Endothelial cell (in vitro differentiated cells): ENCODE results near the gene RABGGTB. TPM values are rescaled to one million over a fixed set of nuclear protein-coding genes. Genes with fewer than 3 reads are reported as not detected.

ENCODE experiments used
- DNase-seq: peaks from one replicate; pipeline ENCODE4 v3.0.0; 2021; ENCODE audit warnings: low spot score
- H3K27ac Mint-ChIP-seq: one replicate; pipeline ENCODE4 v1.8.0; 2021; ENCODE audit warnings: mixed read lengths, inconsistent platforms; ENCODE audit not compliant: unreplicated experiment
- H3K27me3 Mint-ChIP-seq: one replicate; pipeline ENCODE4 v1.8.0; 2021; ENCODE audit warnings: mild to moderate bottlenecking, moderate library complexity, mixed read lengths, inconsistent platforms; ENCODE audit not compliant: unreplicated experiment
- H3K36me3 Mint-ChIP-seq: one replicate; pipeline ENCODE4 v1.8.0; 2021; ENCODE audit warnings: mild to moderate bottlenecking, low read depth, mixed read lengths, inconsistent platforms; ENCODE audit not compliant: unreplicated experiment
- H3K4me1 Mint-ChIP-seq: one replicate; pipeline ENCODE4 v1.8.0; 2021; ENCODE audit warnings: mild to moderate bottlenecking, mixed read lengths, inconsistent platforms; ENCODE audit not compliant: unreplicated experiment
- H3K4me3 Mint-ChIP-seq: one replicate; pipeline ENCODE4 v1.8.0; 2021; ENCODE audit warnings: mild to moderate bottlenecking, mixed read lengths, inconsistent platforms; ENCODE audit not compliant: unreplicated experiment
- H3K9me3 Mint-ChIP-seq: one replicate; pipeline ENCODE4 v1.8.0; 2021; ENCODE audit warnings: mixed read lengths, inconsistent platforms; ENCODE audit not compliant: unreplicated experiment
- CTCF ChIP-seq: fragments of 200-600 bp; sonication (generic); IDR thresholded peaks from one replicate; pipeline ENCODE4 v1.5.0; 2021; ENCODE audit warnings: antibody characterized with exemption; ENCODE audit not compliant: unreplicated experiment
- total RNA-seq: library from RNA; stranded (reverse); fragmentation: NEBNext Ultra II Directional; extraction: Animal tissue kit (Norgen Biotek cat#: 25700); gene quantifications from one replicate; pipeline ENCODE4 v1.2.1, GENCODE V29; 2021; ENCODE audit not compliant: unreplicated experiment

RABGGTB gene
- total RNA-seq, 1 donor from 2014 or later, result 49.2 TPM

DNA sequence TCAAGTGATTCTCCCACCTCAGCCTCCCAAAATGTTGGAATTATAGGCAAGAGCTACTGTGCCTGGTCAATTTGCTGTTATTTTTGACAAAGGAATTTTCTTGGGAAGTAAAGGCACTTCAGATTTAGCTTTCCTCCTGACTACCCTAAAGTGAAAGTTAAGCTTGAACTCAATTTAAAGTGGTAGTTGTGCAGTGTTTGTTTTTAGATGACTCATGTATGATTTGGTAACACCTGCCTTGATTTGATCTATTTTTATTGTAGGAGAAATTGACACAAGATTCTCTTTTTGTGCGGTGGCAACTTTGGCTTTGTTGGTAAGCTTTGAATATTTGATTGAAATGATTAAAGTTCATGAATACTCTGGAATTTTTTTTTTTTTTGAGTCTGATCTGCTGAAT, 5.0 kb downstream of the RABGGTB start:
- no peak for TF ChIP-seq CTCF
- Mint-ChIP-seq H3K9me3 (no peaks in the 10 kb centered on the region), H3K4me1 (peaks cover 25% of the 10 kb centered on the region), H3K36me3 (peaks cover 30% of the 10 kb centered on the region), H3K27ac (peak overlapping the region; percentile 8), H3K4me3 (peak overlapping the region; percentile 68), H3K27me3 (no peaks in the 10 kb centered on the region)
- DNase-seq, result no peak

GRCh38 chr1:75792091-75792490, 6.0 kb downstream of the RABGGTB start:
- Mint-ChIP-seq H3K27me3 (no peaks in the 10 kb centered on the region), H3K27ac (no peak overlapping the region), H3K4me1 (peaks cover 19% of the 10 kb centered on the region), H3K9me3 (no peaks in the 10 kb centered on the region), H3K4me3 (no peak overlapping the region), H3K36me3 (peaks cover 35% of the 10 kb centered on the region)
- no peak for DNase-seq
- no peak for TF ChIP-seq CTCF

DNA sequence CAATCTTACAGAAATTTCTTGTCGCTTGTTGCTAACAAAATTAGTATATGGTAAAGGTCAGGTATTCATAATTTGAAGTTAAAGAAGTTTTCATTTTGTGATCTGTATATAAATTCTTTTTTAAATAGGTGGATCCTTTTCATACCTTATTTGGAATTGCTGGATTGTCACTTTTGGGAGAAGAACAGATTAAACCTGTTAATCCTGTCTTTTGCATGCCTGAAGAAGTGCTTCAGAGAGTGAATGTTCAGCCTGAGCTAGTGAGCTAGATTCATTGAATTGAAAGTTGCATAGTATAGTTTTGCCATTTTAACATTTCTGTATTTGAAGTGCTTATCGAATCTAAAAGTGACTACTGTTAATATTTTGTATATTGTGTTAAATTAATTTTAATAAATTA, 8.3 kb downstream of the RABGGTB start:
- Mint-ChIP-seq H3K27me3 (no peaks in the 10 kb centered on the region), H3K27ac (no peak overlapping the region), H3K4me1 (peaks cover under 1% of the 10 kb centered on the region), H3K4me3 (no peak overlapping the region), H3K9me3 (no peaks in the 10 kb centered on the region), H3K36me3 (peaks cover 39% of the 10 kb centered on the region)
- DNase-seq, result no peak
- no peak for TF ChIP-seq CTCF

- Mint-ChIP-seq H3K9me3 (no peaks in the 10 kb centered on the region), H3K36me3 (peaks cover 35% of the 10 kb centered on the region), H3K27ac (no peak overlapping the region), H3K4me3 (no peak overlapping the region), H3K4me1 (no peaks in the 10 kb centered on the region), H3K27me3 (peaks cover 1% of the 10 kb centered on the region)
- no peak for DNase-seq
- no peak for TF ChIP-seq CTCF
Measured at GRCh38 chr1:75795703-75796193, 9.7 kb downstream of the RABGGTB start.

- no peaks in the 10 kb centered on the region for H3K9me3 Mint-ChIP-seq
- peaks cover 1% of the 10 kb centered on the region for H3K27me3 Mint-ChIP-seq
- H3K27ac Mint-ChIP-seq, result no peak within 1 kb of the TSS
- no peak within 1 kb of the TSS for H3K4me3 Mint-ChIP-seq
- peaks cover 30% of the 10 kb centered on the region for H3K36me3 Mint-ChIP-seq
- no peak for TF ChIP-seq CTCF
- DNase-seq, result no peak
- no peaks in the 10 kb centered on the region for H3K4me1 Mint-ChIP-seq
Measured at GRCh38 chr1:75796376-75797272, 10.6 kb downstream of the RABGGTB start, which contains the start of gene MSH4. Gene MSH4 (plus strand): TSS chr1:75796882. CDS start chr1:75796986, 104 bp downstream.
